Stimulated activated CD8-positive, alpha-beta memory T cell treated with anti-CD3 and anti-CD28 coated beads, Interleukin-15, amount 100 ng/mL, for 24 hours (primary cell): ENCODE measurements around the gene MYO1D.

ENCODE experiments used
- DNase-seq: peaks from one replicate; pipeline ENCODE4 v3.0.0-alpha.2; 2020; ENCODE audit warnings: low read depth

Gene MYO1D

DNA sequence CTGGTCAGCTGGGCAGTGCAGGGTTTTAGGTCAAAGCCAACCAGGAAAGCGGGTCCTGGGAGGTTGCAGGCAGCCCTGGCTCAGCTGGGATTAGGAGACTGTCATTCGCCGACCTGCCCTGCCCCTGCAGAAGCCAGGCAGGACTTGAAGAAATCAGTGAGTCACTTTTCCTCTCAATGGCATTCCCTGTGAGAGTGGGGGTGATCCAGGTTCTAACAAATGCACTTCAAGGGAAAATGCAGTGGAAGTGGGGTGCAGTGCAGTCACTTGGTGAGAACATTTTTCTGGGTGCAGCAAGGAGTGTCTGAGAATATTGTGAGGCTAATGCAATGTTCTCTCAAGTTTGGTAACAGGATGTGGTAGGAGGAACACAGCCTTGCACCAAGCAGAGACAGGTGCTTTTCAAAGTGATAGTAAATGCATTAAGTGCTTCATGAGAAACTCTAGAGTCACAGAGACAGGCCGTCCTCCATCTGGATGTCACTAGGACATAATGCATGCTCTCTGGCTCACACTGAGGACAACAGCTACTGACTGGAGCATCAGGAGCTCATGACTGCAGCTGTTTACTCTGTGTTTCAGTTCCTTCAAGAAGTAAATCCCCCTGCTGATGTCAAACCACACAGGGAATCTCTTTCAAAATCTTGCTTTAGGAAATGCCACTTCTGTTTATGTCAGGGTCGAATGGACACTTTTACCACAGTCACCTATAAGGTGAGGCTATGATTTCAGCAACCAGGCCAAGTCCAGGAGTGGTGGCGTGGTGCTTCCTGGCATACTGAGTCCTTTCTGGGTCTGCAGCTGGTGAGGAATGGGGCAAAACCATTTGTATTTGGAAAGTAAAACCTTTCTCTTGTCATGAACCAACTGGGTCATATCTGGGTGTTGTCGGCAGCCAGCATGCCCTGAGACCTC lies 373.4 kb downstream of the MYO1D start:
- DNase-seq: no peak

DNA sequence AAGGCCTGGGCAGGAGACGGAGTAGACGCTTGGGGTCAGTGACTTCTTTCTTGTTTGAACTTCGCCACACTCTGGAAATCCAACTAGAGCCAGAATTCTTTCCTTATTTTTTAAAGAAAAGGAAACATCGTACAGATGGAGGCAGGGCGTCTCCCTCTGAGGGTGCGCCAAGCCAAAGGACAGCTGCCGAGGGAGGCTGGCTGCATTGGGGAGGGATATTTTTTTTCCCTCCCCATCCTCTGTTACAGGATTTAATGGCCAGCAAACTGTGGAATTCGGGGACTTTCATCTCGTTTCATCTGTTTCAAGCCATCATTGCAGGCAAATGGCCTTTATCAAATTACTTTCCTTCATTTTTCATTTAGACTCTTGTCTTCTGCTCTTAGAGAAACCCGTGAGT lies 374.2 kb downstream of the MYO1D start:
- DNase-seq: no peak

DNA sequence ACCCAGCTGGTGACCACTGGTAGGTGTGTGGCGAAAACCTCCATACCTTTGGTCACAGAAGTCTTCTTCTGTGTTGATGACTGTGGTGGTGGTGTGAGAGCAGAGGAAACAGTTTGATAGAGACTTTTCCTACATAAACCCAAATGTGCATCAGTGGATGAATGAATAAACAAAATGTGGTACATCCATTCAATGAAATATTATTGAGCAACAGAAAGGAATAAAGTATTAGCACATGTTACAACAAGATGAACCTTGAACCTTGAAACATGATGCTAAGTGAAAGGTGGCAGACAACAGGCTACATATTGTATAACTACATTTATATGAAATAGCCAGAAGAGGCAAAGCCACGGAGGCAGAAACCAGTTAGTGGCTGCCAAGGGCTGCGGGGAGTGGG lies 374.9 kb downstream of the MYO1D start:
- DNase-seq: no peak

DNA sequence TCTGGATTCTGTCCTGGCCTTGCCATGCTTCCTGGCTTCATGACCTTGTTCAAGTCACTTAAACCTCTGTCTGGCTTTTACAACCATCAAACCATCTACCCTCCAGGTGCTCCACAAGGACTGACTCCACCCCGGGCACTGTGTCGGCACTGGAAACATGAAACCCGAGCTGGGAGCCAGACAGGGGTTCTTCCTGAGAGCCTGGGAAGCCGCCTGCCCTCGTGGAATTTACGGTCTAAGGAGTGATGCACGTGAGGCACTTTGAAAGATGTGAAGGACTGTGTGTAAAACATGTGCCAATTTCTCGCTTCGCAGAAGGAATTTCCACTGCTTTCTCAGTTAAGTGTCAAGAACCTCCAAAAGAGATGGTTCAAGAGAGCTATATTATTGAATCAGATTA lies 378.5 kb downstream of the MYO1D start:
- DNase-seq: no peak

DNA sequence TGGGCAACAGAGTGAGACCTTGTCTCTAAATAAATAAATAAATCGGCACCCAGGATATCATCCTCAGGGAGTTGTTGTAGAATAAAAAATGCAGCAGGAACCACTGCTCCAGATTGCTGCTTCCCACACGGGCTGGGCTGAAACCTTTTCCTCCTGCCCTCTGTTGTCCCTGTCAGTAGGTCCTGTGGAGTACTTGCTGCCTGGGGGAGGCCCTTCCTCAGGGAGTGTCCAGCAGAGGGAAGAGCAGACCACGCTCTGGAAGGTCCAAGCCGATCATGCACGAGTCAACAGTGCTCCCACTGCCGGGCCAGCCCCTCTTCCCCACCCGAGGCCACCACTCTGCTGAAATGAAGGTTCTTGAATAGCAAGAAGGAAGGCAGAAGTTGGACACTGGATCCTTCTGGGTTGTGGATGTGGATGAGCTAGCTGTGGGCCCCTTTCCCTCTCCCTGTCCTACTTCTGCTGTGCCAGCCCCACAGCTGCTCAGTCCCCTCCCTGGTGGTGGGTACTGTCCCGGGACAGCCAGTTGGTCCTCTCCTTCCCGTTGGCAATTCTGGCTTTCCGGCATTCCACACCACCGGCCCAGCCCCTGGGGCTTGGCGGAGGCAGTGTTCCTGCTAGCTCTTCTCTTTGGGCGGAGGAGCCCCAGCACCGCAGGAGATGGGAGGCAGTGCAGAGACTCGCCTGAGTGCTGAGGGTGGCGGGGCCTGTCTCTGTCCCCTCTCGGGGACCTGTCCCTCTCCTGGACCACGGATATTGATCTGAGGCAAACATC lies 379.3 kb downstream of the MYO1D start:
- DNase-seq: no peak

DNA sequence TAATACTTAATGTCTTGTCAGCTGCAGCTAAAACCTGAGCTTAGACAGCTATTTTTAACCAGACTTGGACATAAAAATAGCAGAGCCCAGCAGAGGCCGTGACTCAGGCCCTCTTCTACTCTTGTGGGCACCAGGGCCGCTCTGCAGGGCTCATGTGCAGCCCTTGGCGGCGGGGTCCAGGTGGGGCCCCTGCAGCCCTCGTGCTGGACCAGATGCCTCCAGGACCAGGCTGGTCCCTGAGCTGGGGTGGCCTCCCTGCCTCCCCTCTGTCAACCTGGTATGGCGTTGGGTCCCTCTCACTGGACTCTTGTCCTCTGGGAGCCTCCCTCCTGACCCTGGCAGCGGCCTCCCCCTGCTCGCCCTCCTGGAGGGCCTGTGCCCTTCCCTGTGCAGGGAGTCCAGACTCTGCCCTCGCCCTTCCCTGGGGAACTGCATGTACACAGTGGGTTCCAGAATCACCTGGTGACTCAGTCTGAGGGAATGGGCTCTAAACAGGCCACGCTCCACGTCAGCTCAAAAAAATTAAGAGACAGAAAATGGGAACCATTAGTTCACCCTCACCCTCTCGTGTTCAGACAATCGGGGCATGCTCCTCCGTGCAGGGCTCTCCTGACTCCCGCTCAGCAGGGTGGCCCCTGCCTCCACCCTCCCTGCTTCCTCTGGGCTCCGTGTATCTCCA lies 380.4 kb downstream of the MYO1D start:
- DNase-seq: no peak

DNA sequence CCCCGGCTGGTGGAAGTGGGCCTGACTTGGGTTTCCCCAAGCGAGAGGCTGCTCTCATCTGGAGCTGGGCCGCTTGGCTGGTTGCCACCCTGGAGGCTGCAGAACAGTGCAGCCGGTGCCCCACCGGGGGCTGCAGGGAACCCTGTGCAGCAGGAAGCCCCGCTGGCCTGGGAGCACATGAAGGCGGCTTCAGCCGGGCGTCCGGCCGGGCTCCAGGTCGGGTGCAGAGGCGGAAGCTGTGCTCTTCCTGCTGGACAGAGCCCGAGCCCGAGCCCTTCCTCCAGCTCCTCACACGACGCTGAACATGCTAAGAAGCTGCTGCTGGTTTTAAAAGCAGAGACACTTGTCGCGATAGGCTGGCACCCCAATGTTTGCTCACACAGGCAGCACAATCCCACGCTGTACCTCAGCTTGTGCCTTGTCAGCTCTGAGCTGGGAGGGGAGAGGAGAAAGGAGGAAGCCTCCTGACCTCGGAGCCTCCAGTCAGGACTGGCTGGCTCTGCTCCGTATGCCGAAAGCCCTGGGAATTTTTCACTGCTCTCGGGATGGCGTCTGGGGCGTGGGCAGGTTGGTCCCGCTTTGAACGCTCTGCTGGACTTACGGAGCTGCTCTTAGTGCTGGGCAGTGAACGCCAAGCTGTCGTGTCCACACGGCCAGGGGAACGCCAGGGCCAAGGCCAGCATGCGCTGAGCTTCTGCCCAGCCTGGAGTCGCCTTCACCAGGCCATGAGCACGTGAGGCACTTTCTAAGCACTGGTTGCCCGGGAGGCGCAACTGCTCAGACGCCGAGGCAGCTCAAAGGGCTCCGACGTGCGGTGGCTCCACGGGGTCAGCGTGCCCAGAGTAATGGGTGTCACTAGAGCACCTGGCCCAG lies 381.3 kb downstream of the MYO1D start:
- no peak for DNase-seq

DNA sequence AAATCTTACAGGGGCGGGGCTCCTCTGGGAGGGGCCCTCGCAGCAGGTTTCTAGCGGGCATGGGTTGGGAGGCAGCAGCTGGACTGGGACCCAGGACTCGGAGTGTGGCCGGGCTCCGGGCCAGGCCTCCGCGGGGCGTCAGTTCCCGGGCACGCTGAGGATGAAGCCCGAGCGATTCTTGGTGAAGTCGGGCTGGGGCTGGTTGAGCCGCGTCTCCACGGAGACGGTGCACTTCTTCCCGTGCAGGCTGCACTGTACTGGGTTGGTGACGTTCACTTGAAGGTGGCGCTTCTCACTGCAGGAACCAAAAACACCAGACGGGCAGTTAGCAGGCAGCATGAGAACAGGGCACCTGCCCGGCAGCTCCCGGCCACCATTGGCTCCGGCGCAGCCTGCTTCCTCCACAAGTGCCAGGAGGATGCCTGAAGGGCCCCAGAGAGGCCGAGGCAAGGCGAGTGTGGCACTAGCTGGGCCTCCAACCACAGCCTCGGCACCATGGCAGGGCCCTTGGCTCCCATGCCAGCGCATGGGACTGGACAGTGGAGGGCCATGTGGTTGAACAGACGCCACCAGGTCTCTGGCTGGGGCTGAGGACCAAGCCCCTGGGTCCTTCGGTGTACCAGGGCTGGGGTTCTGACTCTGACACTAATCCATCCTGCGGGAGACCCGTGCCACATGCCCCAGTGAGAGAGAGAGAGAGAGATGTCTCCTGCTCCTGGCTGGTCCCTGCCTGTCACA lies 382.1 kb downstream of the MYO1D start:
- DNase-seq: no peak

DNA sequence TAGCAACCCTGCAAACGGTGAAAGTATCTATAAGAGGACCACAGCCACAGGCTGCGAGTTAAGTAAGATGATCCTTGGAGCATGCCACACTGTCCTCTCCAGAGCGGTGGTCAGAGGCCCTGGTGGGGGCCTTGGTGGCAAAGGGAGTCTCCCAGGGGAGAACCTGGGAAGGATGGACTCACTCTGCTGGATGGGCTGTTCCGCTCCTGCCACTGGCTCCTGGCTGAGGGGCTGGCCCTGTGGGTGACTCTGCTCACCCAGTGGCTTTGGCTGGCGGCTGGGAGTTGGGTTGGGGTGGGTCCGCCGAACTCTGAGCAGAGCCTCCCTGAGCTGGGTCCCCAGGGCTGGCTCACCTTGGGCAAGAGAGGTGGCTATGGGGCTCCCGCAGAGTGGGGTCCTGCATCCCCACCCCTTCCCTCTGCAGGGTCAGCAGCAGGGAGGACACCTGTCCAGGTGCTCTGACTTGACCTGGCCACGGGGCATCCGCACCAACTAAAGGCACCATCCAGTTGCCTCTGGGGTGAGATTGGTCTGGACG lies 382.9 kb downstream of the MYO1D start:
- no peak for DNase-seq

DNA sequence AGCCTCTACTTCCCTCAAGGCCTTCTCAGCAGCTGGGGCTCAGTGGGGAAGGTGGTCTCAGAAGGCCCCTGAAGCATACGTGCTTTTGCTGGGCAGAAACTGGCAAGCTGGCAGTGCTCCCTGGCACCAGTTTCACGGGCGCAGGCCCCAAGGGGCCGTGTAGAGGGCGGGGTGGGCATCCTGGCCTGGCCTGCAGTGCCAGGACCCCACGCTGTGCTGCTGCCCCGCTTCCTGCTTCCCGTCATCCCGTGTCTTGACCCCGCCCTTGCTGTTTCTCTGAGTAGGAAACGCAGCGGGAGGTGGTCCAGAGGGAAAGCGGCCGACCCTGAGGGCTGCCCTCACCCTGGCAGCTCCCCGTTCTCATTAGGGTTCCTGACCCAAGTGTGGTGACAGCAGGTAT lies 383.4 kb downstream of the MYO1D start:
- DNase-seq: no peak

DNA sequence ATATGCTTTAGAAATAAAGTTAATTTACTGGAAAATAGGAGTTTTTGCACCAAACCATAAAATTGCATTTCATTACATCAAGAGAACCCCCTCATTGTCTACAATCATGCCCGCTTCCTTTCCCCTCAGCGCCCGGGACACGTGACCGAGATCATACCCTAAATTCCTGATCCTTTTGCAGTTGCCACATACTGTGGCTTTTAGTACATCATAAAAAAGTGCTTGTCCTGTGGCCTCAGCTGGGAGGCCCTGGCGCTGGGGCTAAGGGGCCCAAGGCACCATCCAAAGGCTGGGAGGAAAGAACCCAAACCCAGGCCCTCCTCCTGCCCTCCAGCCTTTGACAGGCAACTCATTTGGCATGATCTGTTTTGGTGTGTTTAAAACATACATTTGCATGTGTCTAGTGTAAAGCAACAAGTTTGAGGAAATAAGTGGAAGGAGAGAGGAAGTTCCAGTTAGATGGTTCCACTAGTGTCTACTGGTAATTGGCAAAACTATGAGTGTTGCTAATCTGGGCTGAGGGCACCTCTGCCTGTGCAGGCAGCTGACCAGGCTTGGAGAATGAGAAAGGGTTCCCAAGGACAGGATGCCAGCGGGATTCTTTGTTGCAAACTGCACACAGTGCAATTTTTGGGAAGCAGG lies 384.2 kb downstream of the MYO1D start:
- DNase-seq: no peak

DNA sequence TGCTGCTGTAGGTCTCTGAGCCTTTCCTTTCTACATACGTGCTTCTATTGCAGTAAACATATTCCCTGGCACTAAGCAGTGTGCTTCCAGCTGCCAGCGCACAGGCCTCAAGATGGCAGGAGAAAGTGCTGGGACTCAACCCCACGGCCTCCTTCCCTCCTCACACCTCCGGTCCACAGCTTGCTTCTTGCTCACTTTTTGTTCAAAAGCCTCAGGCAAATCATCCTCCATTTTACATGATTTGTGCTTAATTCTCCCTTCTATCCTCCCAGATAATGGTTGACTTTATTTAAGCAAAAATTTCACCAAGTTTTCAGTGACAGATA lies 384.7 kb downstream of the MYO1D start:
- no peak for DNase-seq

DNA sequence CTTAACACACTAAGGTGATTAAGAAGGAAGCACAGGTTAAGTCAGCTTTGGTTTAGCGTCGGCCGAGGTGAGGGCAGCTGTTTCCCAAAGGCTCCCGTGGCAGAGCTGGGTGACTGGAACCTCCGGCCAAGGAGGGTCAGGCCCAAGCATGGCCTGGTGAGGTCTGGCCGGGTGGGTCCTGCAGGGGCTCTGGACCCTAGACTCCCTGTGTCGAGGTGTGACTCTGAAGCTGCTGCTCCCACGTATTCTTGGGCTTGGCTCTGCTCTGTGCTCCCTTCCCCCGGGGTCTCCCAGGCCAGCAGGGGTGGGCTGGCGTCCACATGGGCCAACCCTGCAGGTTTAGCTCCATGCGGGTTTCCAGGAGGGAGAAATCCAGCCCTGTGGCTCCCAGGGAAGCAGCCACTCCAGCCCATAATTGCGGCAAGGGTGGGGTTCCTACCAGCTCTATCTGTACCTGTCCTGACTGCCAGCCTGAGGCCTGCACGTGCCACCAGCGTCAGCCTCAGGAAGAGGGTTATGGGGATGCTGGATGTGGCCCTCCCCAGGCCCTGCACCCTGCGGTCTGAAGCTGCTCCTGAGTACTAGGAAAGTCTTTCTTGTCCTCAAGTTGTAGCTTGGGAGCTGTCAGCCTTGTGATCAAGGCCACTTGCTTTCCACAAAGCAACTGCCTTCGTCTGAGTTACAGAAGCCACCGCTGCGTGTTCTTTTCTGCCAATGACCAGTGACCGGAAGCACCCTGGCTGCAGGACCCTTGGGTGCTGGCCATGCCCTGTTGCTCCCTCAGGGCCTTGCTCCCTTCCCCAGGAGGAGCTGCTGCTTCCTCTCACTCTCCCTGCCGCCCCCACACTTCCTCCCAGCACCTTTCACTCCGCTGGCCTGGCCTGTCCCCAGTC lies 385.3 kb downstream of the MYO1D start:
- DNase-seq: no peak

DNA sequence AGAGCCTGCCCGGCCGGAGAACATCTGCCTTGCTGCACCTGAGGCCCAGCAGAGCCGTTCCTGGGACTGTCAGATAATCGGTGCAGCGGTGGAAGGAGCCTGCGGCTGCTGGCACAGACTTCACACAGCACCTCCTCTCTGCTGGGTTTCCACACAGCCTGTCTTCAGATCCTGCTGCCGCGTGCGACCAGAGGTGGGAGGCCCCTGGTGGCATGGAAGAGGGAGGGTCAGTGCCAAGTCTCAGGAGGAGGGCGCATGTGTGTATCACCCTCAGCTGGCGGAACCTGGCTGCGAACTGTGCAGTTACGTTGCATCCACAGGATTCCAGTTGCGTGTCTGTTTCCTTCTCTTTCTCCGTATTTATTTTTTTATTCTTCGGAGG lies 386.8 kb downstream of the MYO1D start:
- DNase-seq: no peak

DNA sequence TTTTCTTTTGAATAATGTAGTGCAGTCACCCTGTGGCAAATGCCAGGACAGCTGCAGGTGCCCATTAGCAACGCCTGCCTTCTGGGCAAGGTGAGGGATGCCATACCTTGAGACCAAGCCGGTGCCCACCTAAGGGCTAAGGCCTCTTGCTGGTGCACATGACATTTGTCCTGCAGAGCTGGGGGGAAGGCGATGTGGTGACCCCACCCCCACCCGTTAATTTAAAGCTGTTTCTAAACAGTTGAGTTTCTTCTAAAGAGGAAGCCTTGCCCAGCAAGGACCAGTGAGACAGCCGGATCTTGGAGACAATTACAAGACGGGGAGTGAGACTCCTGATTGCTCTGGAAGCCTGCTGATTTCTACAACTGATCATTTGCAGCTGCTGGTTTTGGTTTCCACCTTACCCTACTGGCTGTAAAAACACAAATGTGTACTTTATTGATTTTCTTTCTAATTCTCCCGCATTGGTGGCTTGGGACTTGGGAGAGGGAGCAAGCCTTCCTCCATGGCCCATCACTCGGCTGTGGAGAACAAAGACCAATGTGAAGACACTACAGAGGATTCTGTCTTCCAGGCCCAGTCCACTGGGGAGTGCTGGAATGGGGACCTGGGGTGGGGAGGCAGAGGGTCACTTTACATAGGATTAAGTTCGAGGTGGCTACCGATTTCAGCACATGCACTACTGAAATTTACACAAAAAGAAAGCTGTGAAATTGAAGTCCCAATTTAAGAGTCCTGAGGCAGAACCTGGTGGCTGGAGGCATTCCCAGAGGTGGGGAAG lies 387.4 kb downstream of the MYO1D start:
- no peak for DNase-seq

DNA sequence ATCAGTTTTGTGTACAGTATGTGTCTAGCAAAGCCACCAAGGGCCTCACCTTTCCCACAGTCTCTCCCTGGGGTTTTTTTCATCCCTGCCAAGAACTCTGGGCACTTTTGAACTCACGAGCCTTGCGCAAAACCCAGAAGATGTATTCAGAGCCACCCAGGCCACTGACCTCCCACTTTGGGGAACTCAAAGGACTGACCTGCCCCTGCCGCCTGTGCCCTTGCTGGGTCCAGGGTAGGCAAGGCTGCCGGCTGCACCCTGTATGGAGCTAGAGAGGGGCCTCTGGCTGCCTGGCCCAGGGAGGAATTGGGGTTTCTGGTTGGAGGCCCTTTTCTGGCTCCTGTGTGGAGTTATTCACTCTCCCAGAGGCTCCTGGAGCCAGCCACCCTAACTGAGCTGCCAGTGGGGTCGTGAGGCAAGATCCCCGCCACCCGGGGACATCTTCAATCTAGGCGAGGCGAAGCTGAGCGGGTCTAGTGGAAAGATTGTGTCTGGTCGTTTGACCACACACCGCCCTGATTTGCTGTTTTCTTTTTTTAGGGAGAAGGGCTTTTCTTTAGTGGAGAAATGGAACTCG lies 388.2 kb downstream of the MYO1D start:
- no peak for DNase-seq

DNA sequence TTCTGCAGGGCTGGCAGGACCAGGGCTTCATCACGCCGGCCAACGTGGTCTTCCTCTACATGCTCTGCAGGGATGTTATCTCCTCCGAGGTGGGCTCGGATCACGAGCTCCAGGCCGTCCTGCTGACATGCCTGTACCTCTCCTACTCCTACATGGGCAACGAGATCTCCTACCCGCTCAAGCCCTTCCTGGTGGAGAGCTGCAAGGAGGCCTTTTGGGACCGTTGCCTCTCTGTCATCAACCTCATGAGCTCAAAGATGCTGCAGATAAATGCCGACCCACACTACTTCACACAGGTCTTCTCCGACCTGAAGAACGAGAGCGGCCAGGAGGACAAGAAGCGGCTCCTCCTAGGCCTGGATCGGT lies 388.8 kb downstream of the MYO1D start:
- no peak for DNase-seq

DNA sequence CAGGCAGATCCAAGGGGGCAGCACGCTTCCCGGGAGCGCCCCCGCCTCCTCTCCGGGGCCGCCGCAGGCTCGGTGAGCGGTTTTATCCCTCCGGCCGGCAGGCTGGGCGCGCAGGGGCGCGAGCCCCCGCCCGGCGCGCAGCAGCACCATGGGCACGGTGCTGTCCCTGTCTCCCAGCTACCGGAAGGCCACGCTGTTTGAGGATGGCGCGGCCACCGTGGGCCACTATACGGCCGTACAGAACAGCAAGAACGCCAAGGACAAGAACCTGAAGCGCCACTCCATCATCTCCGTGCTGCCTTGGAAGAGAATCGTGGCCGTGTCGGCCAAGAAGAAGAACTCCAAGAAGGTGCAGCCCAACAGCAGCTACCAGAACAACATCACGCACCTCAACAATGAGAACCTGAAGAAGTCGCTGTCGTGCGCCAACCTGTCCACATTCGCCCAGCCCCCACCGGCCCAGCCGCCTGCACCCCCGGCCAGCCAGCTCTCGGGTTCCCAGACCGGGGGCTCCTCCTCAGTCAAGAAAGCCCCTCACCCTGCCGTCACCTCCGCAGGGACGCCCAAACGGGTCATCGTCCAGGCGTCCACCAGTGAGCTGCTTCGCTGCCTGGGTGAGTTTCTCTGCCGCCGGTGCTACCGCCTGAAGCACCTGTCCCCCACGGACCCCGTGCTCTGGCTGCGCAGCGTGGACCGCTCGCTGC lies 389.3 kb downstream of the MYO1D start:
- DNase-seq: no peak
